Head of caudate nucleus (tissue), 42 donors: Measurements from ENCODE around the gene NPIPA8.
"Not testable (repeated sequence)": the region's sequence is repeated elsewhere in the genome, so short reads cannot be mapped to it uniquely, and the experiment has no call there.

Experiments used
- DNase-seq, 42 donors: peaks; one replicate each; pipeline versions ENCODE4 v3.0.0 to v3.0.0-alpha.2; 2020 to 2021; ENCODE audit warnings: mixed read lengths in 7 of 42
- intact Hi-C: fragments of 100-400 bp; cut with DNase I; formaldehyde crosslinking; loops from one replicate; pipeline ENCODE4 v1.15.0; 2022

Gene NPIPA8

DNA sequence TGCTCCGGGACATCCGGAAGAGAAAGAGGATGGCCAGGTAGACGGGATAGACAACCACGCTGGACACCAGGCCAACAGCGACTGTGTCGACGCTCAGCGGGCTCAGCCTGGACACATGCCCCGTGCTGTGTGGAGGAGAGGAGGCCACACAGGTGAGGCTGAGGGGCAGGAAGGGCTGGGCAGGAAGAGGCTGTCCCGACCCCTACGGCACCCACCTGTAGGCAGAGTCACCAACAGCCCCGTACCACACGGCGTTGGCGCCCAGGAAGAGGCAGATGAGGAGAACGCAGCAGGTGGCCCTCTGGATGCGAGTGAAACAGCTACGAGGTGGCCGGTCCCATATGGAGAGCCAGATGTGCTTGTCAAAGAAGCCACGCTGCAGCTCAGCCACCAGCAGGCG is at the start of gene NPIPA8:
NPIPA8 (minus strand) TSS at position 101 of the 400 bp plus-strand sequence. CDS start 4,074 bp downstream, outside the sequence.
- intact Hi-C loops, DNase-seq: not testable (repeated sequence)

DNA sequence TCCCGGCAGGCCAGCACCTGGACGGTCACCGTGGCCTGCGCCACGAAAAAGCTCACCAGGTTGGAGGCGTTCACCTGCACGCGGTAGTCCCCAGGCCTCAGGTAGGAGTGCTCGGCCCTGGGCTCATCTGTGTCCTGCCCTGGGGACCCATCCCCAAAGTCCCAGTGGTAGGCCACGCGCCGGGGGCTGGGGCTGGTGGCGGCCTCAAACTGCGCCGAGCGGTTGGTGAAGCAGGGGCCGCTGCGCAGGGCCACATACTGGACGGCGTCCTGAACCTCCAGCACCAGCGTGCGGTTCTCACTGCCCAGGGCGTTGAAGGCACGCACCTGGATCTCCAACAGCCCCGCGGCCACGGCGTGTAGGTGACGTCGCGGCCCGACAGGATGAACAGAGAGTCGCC is 48.7 kb upstream of the NPIPA8 start:
- intact Hi-C loops: not testable (repeated sequence)
- DNase-seq: peak in 2 of 42 donors; percentile 2 to 27

DNA sequence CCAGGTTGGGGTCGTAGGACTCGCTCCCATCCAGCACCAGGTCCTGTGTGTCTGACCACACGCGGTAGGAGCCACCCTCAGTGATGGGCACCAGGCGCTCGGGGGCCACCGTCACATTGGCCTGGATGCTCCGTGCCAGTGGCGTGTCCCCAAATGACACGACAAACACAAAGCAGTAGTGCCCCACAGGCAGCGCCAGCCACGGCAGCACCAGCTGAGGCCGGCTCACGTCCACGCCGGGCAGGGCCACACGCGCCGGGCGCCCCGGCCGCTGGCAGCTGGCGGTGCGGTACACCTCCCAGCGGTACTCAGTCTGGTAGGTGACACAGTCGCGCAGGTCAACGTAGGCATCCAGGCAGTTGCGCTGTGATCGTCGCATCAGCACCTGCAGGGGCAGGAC is 48.3 kb upstream of the NPIPA8 start:
- peak in 4 of 42 donors; percentile 7 to 28 (median 12) for DNase-seq
- intact Hi-C loops: not testable (repeated sequence)

DNA sequence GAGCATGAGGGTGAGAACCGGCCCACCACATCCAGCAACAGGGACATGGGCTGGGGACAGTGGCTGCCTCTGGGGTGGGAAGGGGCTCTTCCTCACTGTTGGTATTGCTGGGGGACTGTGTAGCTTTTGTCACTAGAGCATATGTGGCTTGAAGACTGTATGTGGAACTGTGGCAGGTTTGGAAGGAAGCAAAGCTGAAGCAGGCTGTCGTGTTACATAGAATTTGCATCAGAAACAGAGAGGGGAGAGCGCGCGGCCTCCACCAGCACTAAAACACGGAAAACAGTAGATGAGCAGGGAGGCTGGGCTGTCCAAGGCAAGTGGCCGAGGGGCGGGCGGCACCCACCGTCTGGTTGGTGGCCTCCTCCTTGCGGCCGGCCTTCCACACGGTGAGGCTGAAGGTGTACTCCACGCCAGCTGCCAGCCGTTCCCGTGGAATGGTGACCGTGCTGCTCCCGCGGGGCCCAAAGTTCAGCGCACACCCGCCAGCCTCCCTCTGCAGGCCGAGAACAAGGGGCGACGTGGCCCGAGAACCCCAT is 47.6 kb upstream of the NPIPA8 start:
- intact Hi-C loops: not testable (repeated sequence)

GRCh38 chr16:18382696-18383095 is 46.2 kb upstream of the NPIPA8 start:
- DNase-seq: peak in 5 of 42 donors; percentile 3 to 28 (median 5)
- intact Hi-C loops: not testable (repeated sequence)

More for the DNA sequence above, 47.6 kb upstream of the NPIPA8 start:
- DNase-seq: not testable (repeated sequence)

- intact Hi-C loops: not testable (repeated sequence)
- DNase-seq: peak in 2 of 42 donors; percentile 12 to 14
Observed at GRCh38 chr16:18347742-18348141, 11.2 kb upstream of the NPIPA8 start.

- intact Hi-C loops: not testable (repeated sequence)
Observed at GRCh38 chr16:18346993-18347392, 10.5 kb upstream of the NPIPA8 start.

DNA sequence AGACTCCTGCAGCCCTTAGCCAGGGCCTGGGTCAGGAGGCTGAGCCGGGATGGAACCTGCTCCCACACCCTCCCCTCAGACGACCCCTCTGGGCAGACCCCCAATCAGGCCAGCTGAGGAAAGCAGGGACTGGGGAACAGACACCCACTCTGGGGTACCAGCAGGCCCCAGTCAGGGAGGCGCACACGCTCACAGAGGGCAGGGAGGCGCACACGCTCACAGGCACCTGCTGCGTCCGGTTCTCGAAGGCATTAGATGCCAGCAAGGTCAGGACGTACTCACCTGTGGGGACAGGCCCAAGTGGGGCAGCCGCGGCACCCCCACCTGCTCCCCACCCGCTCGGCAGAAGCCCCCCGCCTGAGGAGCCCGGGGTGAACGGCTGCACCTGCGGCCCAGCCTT is 8.1 kb upstream of the NPIPA8 start:
- intact Hi-C loops, DNase-seq: not testable (repeated sequence)

More at GRCh38 chr16:18346993-18347392, 10.5 kb upstream of the NPIPA8 start:
- peak in 3 of 42 donors; percentile 7 to 21 (median 11) for DNase-seq

DNA sequence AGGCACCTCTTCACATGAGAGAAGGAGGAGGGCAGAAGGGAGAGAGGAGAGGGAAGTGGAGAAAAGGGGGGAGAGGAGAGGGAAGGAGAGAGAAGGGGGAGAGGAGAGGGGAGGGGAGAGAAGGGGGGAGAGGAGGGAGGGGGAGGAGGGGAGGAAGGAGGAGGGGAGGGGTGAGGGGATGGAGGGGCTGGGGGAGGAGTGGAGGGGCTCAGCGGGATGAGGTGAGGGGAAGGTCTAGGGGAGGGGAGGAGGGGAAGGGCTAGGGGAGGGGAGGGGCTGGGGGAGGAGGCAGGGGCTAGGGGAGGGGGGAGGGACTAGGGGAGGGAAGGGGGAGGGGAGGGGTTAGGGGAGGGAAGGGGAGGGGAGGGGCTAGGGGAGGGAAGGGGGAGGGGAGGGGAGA is 5.5 kb upstream of the NPIPA8 start:
- DNase-seq, intact Hi-C loops: not testable (repeated sequence)

DNA sequence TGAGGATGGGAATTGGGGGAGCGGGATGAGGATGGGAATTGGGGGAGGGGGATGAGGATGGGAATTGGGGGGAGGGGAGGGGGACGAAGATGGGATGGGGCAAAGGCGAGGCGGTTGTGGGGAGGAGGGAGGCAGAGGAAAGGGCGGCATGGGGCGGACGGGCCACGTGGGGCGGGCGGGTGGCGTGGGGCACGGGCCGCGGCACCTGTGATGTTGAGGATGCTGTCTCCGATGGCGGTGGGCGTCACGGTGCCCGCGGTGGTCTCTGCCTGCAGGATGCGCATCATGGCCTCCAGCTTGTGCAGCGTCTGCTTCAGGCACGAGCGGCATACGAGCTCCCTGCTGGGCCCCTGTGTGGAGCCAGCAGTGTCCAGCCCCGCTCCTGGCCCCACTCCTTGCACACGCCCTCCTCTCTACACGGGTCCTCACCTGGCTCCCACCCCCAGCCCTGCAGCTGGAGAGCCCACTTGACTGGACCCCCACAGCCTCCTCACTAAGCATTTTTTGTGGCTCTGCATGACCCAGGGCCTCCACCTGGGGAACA is 5.0 kb upstream of the NPIPA8 start:
- intact Hi-C loops, DNase-seq: not testable (repeated sequence)

GRCh38 chr16:18339210-18339609 is 2.7 kb upstream of the NPIPA8 start:
- peak in 3 of 42 donors; percentile 1 to 21 (median 19) for DNase-seq
- intact Hi-C loops: not testable (repeated sequence)

DNA sequence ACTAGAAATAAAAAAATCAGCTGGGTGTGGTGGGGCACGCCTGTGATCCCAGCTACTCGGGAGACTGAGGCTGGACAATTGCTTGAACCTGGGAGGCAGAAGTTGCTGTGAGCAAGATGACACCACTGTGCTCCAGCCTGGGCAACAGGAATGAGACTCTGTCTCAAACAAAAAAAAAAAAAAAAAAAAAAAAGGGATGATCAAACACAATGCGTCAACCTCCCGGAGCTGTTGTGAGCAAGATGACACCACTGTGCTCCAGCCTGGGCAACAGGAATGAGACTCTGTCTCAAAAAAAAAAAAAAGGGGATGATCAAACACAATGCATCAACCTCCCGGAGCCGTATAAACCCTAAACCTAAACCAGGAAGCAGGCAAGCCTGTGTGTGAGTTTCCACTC is 24.7 kb downstream of the NPIPA8 start:
- DNase-seq, intact Hi-C loops: not testable (repeated sequence)

DNA sequence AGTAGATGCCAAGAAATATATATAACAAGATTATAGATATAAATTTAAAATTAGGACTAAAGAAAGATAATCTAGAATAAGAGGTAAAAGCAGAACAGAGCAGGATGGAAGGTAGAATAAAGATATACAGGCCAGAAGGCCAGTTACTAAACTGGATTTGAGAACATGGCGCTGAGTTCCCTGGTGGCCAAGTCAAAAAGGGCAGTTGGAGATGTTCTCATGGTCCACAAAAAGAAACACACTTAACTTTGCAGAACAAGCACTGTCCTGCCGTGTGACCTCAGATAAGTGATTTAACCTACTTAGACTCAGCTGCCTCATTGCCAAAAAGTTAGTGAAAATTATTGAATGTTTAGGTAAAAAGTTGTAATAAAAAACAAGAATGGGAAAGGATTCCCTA is 27.4 kb downstream of the NPIPA8 start:
- DNase-seq, intact Hi-C loops: not testable (repeated sequence)

DNA sequence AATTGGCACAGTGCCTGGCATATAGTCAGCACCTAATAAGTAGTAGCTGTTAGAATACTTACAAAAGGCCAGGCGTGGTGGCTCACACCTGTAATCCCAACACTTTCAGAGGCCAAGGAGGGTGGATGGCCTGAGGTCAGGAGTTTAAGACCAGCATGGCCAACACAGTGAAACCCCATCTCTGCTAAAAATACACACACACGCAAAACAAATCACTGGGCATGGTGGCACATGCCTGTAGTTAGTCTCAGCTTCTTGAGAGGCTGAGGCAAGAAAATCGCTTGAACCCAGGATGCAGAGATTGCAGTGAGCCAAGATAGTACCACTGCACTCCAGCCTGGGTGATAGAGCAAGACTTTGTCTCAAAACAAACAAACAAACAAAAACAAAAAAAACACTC is 29.3 kb downstream of the NPIPA8 start:
- DNase-seq, intact Hi-C loops: not testable (repeated sequence)

DNA sequence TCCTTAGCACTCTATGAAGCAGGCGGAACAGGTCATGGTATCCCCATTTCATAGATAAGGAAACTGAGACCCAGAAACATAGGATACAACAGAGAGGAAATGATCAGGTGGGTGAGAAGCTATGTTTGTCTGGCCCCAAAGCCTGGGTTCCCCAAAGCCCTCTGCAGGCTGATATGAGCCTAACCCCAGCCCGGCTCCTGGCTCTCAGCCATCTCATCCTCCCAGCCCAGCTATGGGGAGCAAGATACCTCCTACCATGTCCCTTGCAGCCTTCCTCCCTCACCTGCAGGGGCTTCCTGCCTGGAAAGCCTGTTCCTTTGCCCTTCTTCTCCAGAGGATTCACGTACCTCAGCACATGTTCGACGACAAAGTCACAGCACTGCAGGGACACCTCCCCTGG is 30.5 kb downstream of the NPIPA8 start:
- intact Hi-C loops, DNase-seq: not testable (repeated sequence)

DNA sequence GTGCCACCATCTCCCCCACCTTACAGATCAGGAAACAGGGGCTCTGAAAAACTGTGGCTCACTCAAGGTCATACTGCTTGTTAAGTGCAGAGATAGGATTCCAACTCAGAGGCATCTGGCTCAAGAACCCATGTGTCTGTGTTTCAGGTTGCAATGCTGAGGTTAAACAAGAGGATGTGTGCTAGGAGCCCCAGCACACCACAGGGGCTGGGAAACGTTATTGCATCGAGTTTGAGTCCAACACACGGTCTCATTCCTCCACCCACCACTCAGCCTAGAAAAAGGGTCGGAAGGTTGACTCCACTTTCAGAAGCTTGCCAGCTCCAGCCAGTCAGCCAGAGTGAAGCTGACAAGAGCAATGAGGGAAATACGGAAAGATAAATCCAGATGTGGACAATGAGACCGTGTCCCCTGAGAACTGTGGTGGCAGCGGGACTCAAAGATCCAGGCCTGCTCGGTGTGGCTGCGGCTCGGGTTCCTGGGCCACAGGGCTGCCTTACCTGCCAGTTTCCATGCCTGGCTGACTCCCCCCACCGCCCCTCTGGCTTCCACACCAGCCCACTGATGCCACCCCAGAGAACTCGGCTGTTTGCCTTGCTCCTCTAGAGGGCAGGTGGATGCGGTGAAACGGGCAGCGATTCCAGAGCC is 33.4 kb downstream of the NPIPA8 start:
- intact Hi-C loops: not testable (repeated sequence)
- DNase-seq: peak in 2 of 42 donors; percentile 8 to 20

- DNase-seq, intact Hi-C loops: not testable (repeated sequence)
Observed at GRCh38 chr16:18297714-18298113, 38.8 kb downstream of the NPIPA8 start.

GRCh38 chr16:18296931-18297330 is 39.6 kb downstream of the NPIPA8 start:
- DNase-seq, intact Hi-C loops: not testable (repeated sequence)

GRCh38 chr16:18294371-18294770 is 42.2 kb downstream of the NPIPA8 start:
- intact Hi-C loops, DNase-seq: not testable (repeated sequence)

- intact Hi-C loops, DNase-seq: not testable (repeated sequence)
Observed at GRCh38 chr16:18293337-18293956, 43.1 kb downstream of the NPIPA8 start.
